Measurements from ENCODE around the gene DGKI.

The DGKI gene

DNA sequence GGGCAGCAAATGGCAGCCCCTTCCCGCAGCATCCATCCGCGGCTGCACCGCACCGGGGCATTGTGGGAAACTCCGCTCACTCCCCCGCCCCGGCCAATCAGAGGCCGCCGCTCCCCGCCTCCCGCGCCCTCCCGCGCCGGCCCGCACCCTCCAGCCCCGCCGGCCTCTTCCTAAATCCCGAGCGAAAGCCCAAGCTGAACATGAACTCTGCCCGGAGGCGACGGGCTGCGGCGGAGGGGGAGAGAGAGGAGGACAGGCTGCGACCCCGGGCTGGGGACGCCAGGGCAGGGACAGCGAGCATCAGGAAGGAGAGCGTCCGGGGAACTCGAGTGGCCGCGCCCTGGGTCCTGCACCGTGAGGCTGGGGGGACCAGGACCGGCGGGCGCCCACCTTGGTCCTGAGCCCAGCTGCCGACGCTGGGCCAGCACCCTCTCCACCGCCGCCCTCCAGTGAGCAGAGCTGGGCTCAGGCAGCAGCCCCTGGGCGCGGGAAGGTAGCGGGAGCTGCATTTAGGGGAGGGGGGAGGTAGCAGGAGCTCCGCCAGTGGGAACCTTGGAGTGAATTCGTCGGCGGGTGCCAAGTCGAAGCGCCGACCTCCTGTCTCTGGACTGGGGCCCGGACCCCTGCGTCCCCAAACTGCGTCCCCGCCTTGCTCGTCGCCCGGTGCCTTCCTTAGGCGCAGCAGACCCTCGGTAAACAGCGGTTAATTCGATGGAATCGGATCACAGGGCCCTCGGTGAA lies at the start of gene DGKI:
DGKI (minus strand) TSS at position 148 of the 741 bp plus-strand sequence.
- DNase-seq: no peak

DNA sequence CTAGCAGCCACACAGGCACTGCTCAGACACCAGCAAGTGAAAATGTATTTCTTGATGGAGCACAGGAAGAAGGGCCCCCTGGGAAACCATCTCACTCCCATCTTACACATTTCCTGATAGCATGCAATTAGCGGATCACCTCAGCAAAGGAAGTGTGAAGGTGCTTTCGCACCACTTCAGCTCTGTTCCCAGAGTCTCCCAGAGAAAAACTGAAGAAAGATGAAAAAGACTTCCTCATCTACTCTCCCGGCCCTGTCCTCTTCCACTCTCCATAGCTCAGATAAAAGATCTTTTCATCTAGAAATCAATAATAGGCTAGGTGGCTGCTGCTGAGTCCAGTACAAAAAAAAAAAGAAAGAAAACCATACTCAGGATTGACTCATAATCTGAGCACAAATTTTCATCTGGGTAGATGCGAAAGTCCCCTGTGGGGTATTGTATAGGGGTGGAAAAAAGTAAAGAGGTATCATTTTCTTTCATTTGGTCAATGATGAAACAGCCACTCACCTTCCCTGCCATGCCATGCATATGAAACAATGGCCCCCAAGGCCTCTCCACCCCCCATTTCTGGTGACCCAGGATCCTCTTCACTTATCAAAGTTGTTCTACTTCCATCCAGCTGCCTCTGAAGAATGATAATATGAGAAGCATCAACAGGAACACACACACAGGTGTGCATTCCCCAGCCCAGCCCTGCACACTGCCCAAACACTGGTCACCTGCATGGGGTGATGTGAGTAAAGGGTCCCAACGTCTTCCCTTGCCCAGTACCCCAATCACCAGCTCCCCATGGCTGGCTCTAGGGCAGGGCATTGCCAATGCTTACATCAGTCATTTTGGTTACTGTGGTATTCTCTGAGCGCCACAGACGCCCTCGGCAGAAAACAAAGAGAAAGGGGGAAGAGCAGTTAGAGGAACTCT lies 48.8 kb upstream of the DGKI start:
- DNase-seq: no peak

DNA sequence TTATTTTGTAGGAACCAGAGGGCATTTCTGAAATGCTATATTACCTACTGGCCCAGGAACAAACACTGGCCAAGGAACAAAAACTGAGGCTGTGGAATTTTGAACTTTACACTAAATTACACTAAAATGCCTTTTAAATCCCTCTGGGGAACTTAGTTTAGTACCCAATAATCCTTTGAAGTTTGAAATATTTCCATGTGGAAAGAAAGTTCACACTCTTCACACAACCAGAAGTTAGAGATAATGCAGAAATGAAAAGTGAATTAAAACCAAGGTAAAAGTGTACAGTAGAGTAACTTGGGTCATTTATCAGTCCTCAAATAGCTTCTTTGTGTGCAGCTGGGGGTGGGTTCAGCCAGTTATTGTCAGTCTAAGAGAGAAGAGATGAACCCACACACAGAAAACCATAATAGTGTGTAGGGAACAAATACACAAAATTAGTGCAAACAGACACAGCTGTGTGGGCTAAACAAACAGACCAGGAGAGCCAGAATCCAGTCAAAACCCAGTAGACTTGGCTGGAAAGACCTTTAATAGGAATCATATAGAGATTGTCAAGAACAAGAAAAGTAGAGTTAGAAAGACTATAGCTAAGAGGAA lies 46.5 kb upstream of the DGKI start:
- no peak for DNase-seq

DNA sequence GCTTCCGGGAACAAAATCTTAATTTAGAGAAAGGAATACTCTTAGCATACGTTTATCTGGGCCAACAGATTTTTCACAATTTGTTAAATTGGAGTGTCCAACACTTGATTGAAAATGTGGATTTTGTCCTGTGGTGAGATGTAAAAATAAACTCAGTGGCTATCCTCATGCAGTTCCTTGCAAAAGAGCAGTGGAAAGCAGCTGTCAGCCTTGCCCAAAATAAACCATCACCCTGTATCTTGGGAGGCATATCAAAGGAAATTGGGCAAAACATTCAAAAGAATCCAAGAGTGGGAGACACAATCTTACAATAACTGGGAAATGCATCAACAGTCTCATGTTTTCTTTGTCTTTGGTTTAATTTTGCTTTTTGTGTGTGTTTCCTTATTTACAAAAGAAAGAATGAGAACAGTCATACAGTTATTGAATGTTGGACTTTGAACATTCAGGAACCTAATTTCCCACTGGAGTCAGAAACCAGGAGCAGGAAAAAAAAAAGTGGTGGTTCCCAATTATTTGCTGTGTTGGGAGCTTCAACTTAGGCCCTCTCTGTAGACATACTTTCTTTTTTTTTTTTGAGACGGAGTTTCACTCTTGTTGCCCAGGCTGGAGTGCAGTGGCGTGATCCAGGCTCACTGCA lies 44.4 kb upstream of the DGKI start:
- DNase-seq: no peak

DNA sequence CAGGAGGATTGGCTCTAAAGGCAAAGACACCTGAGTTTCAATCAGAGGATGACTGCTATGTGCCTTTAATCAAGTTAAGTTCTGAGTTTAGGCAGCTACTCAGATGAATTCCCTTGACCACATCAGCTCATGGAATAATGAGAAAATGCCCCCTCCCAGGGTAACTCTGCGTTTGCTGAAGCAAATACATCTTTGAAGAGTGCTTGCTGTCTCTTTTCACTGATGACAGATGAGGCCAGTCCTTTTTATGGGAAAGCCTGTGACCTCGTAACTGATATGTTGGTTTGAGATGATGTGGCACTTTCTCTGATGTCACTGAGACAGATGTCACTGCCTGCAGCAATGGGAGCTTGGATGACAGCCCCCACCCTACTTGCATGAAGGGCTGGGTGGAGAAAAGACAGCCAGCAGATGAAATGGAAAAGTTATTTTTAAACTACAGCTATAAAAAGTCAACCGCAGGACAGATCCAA lies 43.7 kb upstream of the DGKI start:
- DNase-seq: no peak

DNA sequence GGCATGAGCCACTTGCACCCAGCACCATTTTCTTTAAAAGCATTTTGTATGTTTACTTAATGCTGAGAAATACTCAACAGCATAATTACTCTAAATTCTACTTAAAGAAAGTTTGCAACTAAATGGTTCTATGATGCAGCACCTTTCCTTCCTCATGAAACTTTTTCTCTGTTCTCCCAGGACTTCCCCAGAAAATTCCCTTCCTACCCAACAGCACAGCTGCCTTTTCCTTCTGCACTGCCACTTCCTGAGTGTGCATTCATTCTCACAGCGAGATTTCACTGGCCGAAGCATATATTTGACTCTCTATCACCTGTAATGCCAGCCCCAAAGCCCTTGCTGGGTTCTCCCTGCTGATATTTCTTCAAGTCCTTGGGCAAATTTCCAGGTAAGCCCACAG lies 41.5 kb upstream of the DGKI start:
- DNase-seq: no peak

DNA sequence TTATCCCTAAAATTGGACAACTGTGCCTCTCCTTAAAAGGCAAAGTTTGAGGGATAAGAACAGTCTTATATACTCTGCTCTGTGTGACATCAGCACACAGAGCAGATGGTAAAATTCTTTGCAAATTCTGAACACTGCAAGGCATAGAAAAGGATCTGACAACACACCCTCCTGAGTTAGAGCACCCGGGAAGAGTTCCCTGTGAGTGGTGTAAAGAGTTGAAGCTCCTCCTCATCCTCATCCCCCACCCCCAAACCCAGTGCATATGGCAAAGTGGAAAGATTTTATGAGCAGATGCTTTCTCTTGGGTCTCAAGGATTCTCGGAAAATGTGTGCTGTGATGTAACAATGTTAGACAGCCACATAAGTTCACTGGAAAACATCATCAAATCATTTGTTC lies 40.0 kb upstream of the DGKI start:
- DNase-seq: no peak

DNA sequence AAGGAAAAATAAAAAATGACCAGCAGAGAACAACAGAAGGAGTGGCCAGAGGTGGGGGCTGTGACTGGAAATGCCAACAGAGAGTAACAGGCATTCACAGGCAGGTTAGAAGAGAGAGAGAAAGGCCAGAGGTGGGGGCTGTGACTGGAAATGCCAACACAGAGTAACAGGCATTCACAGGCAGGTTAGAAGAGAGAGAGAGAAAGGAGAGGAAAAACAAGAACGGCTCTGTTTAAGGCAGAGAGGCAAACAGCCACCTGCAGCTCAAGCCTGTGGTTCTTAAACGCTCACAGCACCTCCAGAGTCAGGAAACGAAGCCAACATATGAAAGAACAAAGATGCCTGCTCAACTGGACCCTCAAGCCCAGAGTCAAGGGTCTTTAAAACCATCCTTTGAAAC lies 39.5 kb upstream of the DGKI start:
- no peak for DNase-seq

DNA sequence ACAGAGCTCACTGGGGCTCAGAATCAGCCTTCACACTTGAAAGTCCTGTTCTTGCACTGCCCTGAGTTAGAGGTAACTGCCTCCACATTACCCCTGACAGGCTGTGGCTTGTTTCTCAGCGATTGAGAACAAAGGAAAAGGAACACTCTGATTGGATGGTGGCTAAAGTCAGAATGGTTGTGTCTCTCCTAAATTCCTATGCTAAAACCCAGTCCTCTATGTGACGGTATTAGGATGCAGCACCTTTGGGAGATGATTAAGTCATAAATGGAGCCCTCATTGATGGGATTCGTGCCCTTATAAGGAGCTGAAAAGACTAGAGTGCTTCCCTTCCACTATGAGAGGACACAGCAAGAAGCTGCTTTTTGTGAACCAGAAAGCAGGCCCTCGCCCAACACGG lies 38.9 kb upstream of the DGKI start:
- DNase-seq: no peak

DNA sequence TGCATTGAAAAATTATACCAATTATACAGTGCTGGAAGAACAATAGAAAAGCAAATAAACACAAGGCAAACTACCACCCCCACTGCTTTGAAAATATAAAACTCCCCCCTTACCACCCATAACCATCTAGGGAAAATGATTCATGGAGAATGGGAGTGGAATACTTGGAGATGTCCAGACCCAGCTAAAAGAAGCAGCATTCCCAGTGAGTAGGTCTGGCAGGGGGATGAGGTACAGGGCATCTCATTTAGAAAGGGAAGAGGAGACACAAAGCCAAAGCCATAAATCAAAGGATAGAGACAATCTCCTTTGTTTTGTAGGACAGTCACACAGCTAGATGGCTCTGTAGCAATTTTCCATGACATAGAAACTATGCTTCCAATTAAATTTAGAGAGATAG lies 36.0 kb upstream of the DGKI start:
- DNase-seq: no peak

DNA sequence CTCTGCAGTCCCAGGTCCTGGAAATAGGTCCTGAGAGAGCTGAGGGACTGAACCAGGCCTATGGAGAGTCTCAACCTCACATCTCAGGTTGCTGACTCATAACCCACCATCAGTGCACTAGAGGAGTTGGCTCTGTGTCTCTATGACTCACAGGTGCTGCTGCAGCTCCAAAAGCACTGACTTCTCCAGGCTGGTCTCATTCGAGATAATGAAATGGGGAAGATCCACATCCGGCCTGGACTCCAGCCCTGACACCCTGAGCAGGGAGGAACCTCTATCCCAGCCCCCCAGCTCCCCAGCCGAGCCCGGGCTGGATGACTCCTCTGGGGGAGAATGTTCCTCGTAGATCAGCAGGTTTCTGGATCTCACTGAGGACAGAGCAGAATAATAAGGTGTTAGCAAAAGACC lies 35.5 kb upstream of the DGKI start:
- no peak for DNase-seq

DNA sequence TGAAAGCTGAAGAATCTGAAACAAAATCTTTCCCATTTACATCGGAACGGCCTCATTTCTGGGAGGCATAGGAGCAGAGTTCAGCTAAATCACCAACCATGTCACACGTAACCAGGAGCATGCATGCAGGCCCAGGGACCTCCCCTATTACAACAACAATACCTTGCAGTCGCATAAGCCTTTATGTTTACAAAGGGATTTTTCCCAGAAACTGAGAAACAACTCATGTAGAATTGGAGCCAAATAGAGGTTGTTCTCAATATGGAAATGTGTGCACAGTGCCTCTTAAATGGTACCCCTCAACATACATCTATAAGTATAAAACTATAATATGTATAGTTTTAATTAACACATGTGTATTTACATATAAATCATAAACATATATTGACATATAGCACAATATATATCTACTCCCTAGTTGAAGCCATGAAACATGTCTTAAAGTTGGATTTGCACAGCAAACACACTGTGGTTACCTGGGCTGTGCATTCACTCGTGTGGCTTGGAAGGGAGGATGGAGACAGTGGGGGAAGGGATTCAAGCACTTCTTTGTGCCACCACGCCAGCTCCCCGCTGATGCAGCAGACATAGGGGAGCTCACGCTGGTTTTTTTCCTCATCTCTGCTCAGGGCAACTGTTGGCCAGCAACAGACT lies 35.0 kb upstream of the DGKI start:
- no peak for DNase-seq

DNA sequence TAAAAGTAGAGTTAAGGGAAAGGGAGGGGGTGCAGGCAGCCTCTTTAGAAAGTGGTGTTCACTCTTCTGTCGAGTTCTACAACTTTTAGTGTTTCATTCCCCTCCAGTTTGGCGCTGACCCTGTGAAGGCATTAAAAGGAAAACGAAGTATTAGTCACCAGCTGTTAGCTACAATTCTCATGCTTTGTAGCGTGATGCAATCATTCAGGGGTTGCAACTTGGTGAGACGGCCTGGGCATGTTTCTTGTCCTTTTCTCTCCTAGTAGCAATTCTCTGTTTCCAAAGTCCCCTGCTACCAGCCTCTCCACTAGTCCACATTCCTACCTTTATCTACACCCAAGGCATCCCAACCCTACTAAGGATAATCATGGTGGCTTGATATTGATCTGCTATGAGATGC lies 33.7 kb upstream of the DGKI start:
- no peak for DNase-seq

DNA sequence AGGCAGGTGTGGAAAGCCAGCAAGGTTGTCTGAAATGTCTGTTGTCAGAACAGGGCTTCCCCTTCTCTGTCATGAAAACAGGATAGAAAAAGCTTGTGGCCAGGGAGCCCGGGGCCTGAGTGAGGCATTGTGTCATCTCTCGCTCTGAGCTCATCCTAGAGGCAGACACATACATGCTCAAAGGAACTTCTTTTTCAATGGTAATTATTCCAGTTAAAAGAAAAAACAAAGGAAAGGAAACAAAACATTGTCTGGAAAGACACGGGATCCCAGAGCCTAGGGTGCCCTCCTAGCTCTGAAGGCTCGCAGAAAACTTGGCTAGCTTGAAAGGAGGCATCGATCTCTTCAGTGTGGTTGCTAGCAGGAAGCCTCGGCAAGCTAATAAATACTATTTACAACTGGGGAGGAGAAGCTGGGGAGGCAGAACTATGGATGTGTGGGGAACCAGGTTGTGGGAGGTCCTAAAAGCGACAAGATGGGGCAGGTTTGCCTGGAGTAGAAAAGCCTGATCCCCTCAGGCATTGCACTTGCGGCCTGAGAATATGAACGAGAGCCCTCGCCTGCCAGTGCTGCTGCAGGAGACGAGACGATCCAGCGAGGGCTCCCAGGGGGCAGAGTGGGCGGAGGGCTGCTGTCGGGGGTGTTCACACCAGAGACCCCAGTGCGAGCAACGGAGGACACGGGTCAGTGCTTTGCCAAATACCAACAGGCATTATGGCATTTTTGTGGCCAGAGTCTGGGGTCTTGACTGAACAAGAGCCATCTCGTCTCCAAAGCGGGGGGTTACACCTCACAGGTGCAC lies 32.8 kb upstream of the DGKI start:
- no peak for DNase-seq

DNA sequence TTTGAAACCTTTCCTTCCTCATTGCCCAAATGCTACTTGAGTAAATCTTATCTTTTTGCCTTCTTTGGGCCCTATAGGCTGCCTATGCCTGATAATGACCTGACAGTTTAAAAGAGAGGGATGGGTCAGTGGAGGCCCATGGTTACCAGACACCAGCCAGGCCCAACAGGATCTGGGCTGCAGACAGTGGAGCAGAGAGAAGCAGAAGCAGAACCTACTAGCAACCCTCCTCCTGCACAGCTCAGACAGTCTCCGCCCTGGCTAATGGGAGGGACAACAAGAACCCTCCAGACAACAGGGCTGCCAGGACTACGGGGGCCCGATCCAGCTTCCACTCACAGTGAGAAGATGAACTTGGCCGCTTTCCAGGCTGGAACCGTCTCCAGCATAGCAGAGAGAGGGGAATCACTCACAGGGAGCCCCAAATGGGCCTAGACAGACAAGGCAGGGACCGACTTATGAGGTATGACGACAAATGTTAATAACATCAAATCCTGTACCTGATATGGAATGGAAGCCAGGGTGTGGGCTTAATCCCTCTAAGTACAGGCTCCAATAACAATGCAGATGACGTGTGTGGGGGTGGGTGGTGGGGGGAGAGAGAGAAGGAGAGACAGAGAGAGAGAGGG lies 31.7 kb upstream of the DGKI start:
- DNase-seq: no peak

DNA sequence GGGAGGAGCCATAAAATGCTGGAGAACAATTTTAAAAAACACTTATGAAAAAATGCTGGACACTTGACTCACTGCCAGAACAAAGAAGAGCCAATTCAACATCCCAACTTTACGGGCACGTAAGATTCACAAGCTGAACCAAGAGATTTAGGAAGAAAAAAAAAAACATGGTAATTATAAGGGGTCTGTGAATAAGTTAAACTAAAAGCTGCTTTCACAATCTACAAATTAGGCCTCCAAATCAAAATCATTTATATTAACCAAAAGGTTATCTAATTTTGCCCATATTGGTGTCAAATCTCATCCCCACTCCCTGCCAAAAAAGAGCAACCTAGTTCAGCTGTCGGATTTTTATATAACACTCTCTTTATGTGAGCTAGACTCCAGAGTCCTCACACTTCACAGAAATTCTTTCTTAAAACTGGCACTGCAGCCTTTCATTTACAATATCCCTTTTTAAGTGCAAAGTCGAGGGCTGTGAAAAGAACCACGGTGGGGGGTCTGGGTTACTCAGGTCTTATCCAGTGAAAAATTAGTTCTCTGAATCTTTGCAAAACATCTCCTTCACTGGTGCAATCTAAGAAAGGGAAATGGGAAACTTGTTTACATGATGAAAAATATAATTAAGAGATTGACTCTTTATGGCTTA lies 30.4 kb upstream of the DGKI start:
- DNase-seq: no peak

DNA sequence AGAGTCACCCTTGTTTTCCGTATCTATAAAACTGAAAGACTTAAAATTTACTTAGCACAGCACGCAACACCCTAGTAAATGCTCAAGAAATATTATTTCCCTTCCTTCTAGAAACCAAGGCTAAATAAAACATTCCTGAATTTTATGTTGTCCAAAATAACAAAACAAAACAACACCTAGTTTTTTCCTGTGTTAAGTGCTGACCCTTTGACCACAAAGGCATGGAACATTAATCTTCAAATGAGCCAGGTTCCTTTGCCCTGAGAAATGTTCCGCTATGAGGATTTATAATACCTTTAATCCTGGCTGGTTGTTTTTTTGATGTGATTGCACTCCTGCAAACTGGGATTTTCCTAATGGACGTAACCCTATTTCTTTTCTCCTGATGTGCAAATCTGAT lies 29.0 kb upstream of the DGKI start:
- no peak for DNase-seq

DNA sequence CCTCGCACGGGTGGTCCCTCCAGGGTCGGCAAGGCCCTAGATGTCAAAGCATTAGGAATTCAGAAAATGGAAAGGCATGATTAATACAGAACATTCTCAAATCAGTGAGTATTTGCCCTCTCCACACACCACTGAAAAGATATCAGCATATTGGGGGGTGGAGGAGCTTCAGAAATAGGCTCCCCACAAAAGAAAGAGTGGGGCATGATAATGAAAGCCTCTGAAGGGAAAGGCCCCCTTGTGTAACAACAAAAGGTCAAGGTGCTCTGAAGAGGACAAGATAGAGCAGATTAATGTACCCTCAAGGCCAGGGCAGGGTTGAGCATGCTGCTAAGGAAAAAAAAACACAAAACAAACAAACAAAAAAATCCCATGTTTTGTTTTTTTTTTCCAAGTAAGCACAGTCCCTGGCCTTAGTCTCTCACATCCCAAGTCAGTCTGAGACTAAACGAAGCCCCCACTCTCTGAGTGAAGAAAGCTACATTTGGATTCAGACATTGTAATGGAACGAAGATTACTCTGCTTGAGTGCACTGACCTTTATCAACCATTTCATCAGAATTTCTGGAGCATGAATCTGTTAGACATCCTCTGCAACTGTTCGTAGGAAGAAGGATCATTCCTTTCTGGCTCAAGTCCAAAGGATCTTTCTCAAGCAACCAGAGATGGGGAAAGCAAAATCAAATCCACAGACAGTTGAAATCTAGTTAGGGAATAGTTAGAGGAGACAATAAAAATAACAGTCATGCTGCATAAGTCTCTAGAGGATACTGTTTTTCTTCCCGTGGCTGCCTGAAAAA lies 27.4 kb upstream of the DGKI start:
- DNase-seq: no peak

DNA sequence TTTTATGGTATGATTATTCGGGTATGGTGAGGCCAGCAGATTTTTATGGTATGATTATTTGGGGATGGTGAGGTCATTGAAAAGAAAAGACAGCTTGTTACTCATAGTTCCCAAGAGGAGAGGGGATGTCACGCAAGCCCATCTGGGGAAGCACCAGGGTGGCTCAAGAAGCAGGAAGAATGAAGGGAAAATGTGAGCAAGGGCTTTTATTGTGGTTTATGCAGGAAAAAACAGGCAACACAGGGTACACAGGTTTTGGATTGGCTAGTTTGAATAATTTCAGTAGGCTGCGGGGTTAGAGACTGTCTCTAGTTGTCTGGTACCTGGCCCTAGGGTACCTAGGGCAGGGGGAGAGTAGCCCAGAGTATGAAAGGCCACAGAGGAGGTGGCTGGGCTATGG lies 26.8 kb upstream of the DGKI start:
- no peak for DNase-seq

Measured in CD4-positive, alpha-beta T cell treated with Interleukin-10 for 1 hour (primary cell).